Neural crest cell (in vitro differentiated cells): ENCODE measurements around the gene GTPBP3. TPM values are rescaled to one million over a fixed set of nuclear protein-coding genes. Genes with fewer than 3 reads are reported as not detected.

ENCODE experiments used
- DNase-seq: peaks from one replicate; pipeline ENCODE4 v3.0.0; 2021; ENCODE audit warnings: low read depth, mixed read lengths, low spot score
- H3K27ac Mint-ChIP-seq: one replicate; pipeline ENCODE4 v1.8.0; 2021; ENCODE audit warnings: mild to moderate bottlenecking, mixed read lengths; ENCODE audit not compliant: unreplicated experiment
- H3K27me3 Mint-ChIP-seq: 2 replicates; pipeline ENCODE4 v1.8.0; 2021; ENCODE audit warnings: low read depth, mild to moderate bottlenecking, mixed read lengths
- H3K36me3 Mint-ChIP-seq: 2 replicates; pipeline ENCODE4 v1.8.0; 2021; ENCODE audit warnings: low read depth, mild to moderate bottlenecking, mixed read lengths
- H3K4me1 Mint-ChIP-seq: 2 replicates; pipeline ENCODE4 v1.8.0; 2021; ENCODE audit warnings: mixed read lengths
- H3K4me3 Mint-ChIP-seq: one replicate; pipeline ENCODE4 v1.8.0; 2021; ENCODE audit warnings: mild to moderate bottlenecking, mixed read lengths
- H3K9me3 Mint-ChIP-seq: 2 replicates; pipeline ENCODE4 v1.8.0; 2021; ENCODE audit warnings: mixed read lengths
- CTCF ChIP-seq: fragments of 200-600 bp; sonication (generic); conservative IDR thresholded peaks from 2 replicates; pipeline ENCODE4 v1.5.0; 2021; ENCODE audit warnings: antibody characterized with exemption, mild to moderate bottlenecking
- total RNA-seq: library from RNA; stranded (reverse); gene quantifications from 2 replicates; pipeline ENCODE4 v1.2.1, GENCODE V29; 2021

The GTPBP3 gene
- total RNA-seq, 1 donor from 2014 or later: 57.8 TPM

- peak within 1 kb of the TSS; percentile 97 for H3K4me3 Mint-ChIP-seq
These were observed 2.6 kb upstream of the GTPBP3 start, which contains the start of gene ANO8 for GRCh38 chr19:17334414-17335409. ANO8 (minus strand) TSS chr19:17334855; CDS start chr19:17334670, 185 bp downstream.

DNA sequence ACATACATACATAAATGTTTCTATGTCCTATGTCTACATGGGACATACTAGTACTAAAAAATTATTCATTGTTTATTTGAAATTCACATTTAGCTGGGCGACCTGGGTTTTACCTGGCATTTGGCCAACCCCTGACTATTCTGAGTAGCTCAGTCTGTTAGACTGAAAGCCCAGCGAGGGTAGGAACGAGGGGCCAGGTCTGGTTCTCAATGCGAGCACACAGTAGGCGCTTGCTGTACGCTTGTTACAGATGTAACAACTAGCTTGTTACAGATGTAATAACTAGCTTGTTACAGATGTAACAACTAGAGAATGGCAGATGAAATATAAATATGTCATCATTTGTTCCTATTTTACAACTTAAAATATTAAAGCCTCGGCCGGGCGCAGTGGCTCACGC, 1.8 kb upstream of the GTPBP3 start:
- Mint-ChIP-seq H3K27ac (no peak overlapping the region), H3K9me3 (no peaks in the 10 kb centered on the region), H3K4me1 (peaks cover 22% of the 10 kb centered on the region), H3K27me3 (peaks cover 10% of the 10 kb centered on the region), H3K4me3 (peak overlapping the region; percentile 97), H3K36me3 (peaks cover 8% of the 10 kb centered on the region)
- DNase-seq: no peak
- TF ChIP-seq CTCF: no peak

More at GRCh38 chr19:17334414-17335409, 2.6 kb upstream of the GTPBP3 start, which contains the start of gene ANO8:
- TF ChIP-seq CTCF: no peak
- Mint-ChIP-seq H3K27ac (peak within 1 kb of the TSS; percentile 90), H3K27me3 (peaks cover 17% of the 10 kb centered on the region), H3K4me1 (peaks cover 22% of the 10 kb centered on the region), H3K36me3 (peaks cover 8% of the 10 kb centered on the region), H3K9me3 (no peaks in the 10 kb centered on the region)
- DNase-seq: peak; percentile 95

GRCh38 chr19:17337675-17338432, 501 bp downstream of the GTPBP3 start:
- no peak for DNase-seq
- TF ChIP-seq CTCF: no peak
- peak overlapping the region; percentile 93 for H3K4me3 Mint-ChIP-seq
- H3K36me3 Mint-ChIP-seq: peaks cover under 1% of the 10 kb centered on the region
- no peaks in the 10 kb centered on the region for H3K27me3 Mint-ChIP-seq
- no peaks in the 10 kb centered on the region for H3K9me3 Mint-ChIP-seq
- peaks cover 18% of the 10 kb centered on the region for H3K4me1 Mint-ChIP-seq
- no peak overlapping the region for H3K27ac Mint-ChIP-seq

DNA sequence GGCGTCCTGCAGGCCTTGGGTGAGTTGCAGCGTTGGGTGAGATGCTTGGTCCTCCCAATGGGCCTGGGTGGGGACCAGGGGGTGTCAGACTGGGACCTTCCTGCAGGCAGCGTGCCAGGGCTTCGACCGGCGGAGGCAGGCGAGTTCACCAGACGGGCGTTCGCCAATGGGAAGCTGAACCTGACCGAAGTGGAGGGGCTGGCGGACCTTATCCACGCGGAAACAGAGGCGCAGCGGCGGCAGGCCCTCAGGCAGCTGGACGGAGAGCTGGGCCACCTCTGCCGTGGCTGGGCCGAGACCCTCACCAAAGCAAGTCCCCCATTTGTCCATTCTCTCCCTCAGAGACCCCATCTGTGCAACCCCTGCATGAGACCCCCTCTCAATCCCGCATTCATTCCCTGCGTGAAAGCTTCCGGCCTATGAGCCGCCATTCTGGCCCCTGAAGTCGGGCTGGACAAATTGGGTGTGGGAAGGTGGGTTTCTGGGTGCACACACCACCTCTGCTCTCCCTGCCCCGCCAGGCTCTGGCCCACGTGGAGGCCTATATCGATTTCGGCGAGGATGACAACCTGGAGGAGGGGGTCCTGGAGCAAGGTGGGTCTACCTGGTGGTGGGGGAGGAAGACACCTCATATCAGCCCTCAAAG, 1.2 kb downstream of the GTPBP3 start:
- no peak for DNase-seq
- no peaks in the 10 kb centered on the region for H3K9me3 Mint-ChIP-seq
- H3K27ac Mint-ChIP-seq: no peak overlapping the region
- H3K4me3 Mint-ChIP-seq: peak overlapping the region; percentile 93
- H3K4me1 Mint-ChIP-seq: peaks cover 18% of the 10 kb centered on the region
- TF ChIP-seq CTCF: no peak
- H3K36me3 Mint-ChIP-seq: no peaks in the 10 kb centered on the region
- H3K27me3 Mint-ChIP-seq: no peaks in the 10 kb centered on the region
